Epithelial cell of proximal tubule (primary cell): ENCODE results near the gene TMEM45B. TPM values are rescaled to one million over a fixed set of nuclear protein-coding genes. Genes with fewer than 3 reads are reported as not detected.
"Not testable (repeated sequence)": the region's sequence is repeated elsewhere in the genome, so short reads cannot be mapped to it uniquely, and the experiment has no call there.

ENCODE experiments used
- DNase-seq: peaks from one replicate; pipeline ENCODE4 v3.0.0-alpha.2; 2011; ENCODE audit warnings: low read depth
- H3K4me3 ChIP-seq: 2 replicates; pipeline ENCODE4 v1.5.1; 2011; ENCODE audit warnings: low read depth, mild to moderate bottlenecking, low read length
- total RNA-seq: library from RNA; depleted of rRNA; stranded (reverse); fragments of >200 nt; gene quantifications from 2 replicates; pipeline ENCODE4 v1.2.3, GENCODE V29; 2015
- TF ChIP-seq, protein P1 (sequence below): conservative IDR thresholded peaks from 2 replicates; pipeline ENCODE4 v1.5.1; 2012; ENCODE audit warnings: low read depth, mild to moderate bottlenecking, low read length

The TMEM45B gene
- total RNA-seq, 1 donor from 2014 or later, result 1.4 TPM

DNA sequence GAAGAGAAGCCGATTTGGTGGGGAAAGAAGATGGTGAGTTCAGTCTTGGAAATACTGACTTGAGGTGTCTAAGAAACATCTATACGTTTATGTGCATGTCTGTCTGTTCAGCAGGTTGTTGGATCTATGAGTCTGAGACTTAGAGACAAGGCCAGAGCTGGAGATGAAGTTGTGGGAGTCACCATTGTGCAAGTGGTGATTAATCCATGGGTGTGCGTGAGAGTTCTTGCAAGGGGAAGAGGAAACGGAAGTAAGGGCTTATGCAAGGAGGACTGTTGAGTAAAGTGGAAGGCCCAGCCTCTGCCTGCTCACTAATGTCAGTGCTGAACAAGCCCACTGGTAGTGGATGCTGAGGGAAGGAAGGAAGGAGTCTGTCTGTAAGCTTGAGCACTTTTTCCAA is 9.7 kb downstream of the TMEM45B start:
- DNase-seq, result no peak
- no peak overlapping the region for H3K4me3 ChIP-seq
- TF ChIP-seq, protein P1, sequence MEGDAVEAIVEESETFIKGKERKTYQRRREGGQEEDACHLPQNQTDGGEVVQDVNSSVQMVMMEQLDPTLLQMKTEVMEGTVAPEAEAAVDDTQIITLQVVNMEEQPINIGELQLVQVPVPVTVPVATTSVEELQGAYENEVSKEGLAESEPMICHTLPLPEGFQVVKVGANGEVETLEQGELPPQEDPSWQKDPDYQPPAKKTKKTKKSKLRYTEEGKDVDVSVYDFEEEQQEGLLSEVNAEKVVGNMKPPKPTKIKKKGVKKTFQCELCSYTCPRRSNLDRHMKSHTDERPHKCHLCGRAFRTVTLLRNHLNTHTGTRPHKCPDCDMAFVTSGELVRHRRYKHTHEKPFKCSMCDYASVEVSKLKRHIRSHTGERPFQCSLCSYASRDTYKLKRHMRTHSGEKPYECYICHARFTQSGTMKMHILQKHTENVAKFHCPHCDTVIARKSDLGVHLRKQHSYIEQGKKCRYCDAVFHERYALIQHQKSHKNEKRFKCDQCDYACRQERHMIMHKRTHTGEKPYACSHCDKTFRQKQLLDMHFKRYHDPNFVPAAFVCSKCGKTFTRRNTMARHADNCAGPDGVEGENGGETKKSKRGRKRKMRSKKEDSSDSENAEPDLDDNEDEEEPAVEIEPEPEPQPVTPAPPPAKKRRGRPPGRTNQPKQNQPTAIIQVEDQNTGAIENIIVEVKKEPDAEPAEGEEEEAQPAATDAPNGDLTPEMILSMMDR, result no peak

DNA sequence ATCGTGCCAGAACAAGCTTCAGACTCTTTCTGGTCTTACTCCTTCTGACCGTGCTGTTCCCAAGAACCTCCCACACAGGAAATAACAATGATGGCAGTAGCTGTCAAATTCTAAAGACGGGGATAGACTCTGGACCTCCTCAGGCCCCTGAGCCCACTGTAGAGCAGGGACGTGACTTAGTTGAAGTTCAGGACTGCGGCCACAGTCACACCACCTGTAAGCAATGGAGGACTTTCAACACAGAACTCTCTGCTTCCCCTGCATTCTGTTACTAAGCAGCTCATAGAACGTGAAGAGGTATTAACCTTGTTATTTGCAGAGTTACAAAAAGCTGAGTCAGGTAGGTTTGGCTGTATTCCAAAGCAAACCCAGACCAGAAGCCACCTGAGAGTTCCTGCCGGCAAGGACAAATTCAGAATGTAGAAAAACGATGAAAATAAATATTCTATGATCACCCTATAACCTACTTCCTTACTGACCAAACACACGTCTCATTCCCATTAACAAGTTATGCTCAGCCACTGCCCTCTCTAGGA is 12.7 kb downstream of the TMEM45B start:
- no peak overlapping the region for H3K4me3 ChIP-seq
- TF ChIP-seq, protein P1, result no peak
- DNase-seq, result no peak

DNA sequence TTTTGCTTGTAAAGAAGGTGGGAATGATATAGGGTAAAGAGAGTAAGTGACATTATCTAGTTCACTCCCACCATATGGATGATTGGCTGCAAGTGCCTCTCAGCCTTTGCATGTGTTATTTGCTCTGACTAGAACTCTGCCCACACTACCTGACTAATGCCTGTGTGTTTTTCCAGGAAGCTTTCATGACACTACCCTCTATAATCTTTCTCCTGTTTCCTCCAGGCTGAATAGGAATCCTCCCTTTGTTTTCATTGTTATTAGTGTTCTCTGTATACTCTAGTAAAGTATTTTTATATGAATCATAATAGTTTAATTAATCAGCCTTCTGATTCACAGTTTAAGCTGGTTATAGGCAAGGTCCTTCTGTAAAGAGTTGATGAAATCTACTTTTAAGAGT is 13.8 kb downstream of the TMEM45B start:
- DNase-seq, result not testable (repeated sequence)

DNA sequence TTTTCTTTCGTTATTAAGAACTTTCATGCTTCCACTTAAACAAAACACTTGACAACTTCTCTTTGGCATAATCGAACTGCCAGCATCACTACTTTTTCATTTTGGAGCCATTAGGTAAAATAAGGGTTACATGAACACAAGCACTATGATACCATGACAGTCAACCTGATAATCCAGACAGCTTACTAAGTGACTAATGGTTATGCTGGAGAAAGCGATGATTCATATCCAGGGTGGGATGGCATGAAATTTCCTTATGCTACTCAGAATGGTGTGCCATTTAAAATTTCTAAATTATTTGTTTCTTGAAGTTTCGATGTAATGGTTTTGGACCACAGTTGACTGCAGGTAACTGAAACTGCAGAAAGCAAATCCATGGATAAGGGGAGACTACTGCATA is 15.6 kb downstream of the TMEM45B start:
- DNase-seq, H3K4me3 ChIP-seq: not testable (repeated sequence)

More for the DNA sequence above, 13.8 kb downstream of the TMEM45B start:
- H3K4me3 ChIP-seq, result not testable (repeated sequence)

DNA sequence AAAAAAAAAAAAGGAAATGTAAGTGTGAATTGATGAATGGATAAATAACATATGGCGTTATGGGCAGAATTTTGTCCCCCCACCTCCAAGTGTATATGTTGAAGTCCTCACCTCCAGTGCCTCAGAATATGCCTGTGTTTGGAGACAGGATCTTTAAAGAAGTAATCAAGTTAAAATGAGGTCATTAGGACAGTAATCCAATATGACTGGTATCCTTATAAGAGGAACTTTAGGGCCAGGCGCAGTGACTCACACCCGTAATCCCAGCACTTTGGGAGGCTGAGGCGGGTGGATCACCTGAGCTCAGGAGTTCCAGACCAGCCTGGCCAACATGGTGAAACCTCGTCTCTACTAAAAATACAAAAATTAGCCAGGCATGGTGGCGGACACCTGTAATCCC is 17.6 kb downstream of the TMEM45B start:
- not testable (repeated sequence) for DNase-seq, H3K4me3 ChIP-seq

DNA sequence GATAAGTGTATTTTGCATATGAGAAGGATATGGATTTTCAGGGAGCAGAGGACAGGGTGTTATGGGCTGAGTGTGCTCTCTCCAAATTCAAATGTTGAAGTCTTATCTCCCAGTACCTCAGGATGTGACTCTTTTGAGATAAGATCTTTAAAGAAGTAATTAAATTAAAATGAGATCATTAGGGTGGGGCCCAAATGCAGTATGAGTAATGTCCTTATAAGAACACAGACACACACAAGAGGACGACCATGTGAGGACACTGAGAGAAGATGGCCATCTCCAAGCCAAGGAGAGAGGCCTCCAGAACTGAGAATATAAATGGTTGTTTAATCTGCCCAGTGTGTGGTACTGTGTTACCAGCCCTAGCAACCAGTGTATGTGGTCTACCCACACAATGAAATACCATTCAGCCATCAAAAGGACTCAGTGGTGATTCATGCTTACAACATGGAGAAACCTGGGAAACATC is 20.8 kb downstream of the TMEM45B start:
- DNase-seq, H3K4me3 ChIP-seq: not testable (repeated sequence)

DNA sequence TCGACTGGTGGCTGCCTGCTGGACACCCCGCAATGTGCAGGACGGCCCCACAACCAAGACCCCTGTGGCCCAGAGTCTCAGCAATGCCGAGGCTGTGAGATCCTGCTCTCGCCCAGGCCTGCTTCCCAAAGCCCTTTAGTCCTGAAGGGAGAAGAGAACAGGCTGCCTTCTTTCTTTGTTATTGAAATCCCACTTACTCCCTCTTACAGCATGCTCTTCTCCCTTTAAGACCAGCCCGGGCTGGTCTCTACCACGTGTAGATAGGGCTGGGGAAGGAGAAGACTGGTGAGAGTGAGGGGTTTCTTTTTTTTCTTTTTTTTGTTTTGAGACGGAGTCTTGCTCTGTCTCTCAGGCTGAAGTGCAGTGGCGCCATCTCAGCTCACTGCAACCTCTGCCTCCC is 21.3 kb downstream of the TMEM45B start:
- no peak overlapping the region for H3K4me3 ChIP-seq
- DNase-seq, result no peak
- TF ChIP-seq, protein P1, result no peak

DNA sequence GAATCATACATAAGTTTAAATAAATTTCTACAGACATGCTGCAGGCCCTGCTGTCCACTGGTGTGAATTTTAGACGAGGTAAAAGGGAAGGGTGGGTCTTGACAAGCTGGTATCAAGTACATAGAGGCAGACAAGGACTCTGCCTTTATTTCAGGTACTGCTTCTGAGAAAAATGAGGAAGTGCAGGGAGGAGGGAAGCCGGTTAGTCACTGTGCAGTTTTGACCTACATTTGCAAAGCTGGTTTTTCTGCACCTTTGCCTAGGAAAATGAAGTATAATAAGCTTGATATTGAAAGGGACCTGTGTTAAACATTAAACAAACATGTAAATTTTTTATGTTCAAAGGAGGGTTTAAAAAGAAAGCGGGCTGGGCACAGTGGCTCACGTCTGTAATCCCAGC is 24.6 kb downstream of the TMEM45B start:
- no peak overlapping the region for H3K4me3 ChIP-seq
- TF ChIP-seq, protein P1, result no peak
- DNase-seq, result no peak

DNA sequence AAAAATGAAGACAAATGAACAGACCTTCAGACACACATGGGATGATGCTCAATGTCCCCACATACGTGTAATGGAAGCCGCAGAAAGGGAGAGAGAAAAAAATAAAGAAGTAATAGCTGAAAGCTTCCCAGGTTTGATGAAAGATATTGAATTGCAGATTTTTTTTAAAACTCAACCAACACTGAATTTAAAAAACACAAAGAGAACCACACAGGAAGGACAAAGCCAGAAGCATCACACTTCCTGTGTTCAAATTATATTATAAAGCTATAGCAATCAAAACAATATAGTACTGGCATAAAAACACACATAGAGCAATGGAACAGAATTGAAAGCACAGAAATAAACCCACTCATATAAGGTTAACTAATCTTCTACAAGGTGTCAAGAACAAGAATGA is 26.5 kb downstream of the TMEM45B start:
- DNase-seq, result no peak
- TF ChIP-seq, protein P1, result no peak

More for the DNA sequence above, 26.5 kb downstream of the TMEM45B start:
- H3K4me3 ChIP-seq, result no peak overlapping the region
